NCI-H510A (cell line): Measurements from ENCODE around the gene CEBPG.

Experiments
- DNase-seq: peaks from one replicate; lab custom pipeline; 2025; lab: John Stamatoyannopoulos, UW

Gene CEBPG

GRCh38 chr19:33382006-33382405, 8.5 kb downstream of the CEBPG start:
- DNase-seq: no peak

- no peak for DNase-seq
Measured at GRCh38 chr19:33382982-33383381, 9.5 kb downstream of the CEBPG start.

- DNase-seq: no peak
Measured at GRCh38 chr19:33383720-33384292, 10.3 kb downstream of the CEBPG start.

GRCh38 chr19:33384983-33385382, 11.5 kb downstream of the CEBPG start:
- DNase-seq: no peak

GRCh38 chr19:33385956-33386355, 12.4 kb downstream of the CEBPG start:
- DNase-seq: no peak

GRCh38 chr19:33386361-33386858, 12.9 kb downstream of the CEBPG start:
- no peak for DNase-seq

GRCh38 chr19:33387351-33388230, 14.1 kb downstream of the CEBPG start:
- no peak for DNase-seq

GRCh38 chr19:33388231-33388724, 14.8 kb downstream of the CEBPG start:
- no peak for DNase-seq

- DNase-seq: no peak
Measured at GRCh38 chr19:33388725-33389420, 15.4 kb downstream of the CEBPG start.

GRCh38 chr19:33389421-33390100, 16.1 kb downstream of the CEBPG start:
- DNase-seq: no peak

GRCh38 chr19:33390101-33390907, 16.8 kb downstream of the CEBPG start:
- no peak for DNase-seq

- no peak for DNase-seq
Measured at GRCh38 chr19:33390908-33391630, 17.6 kb downstream of the CEBPG start.

GRCh38 chr19:33391631-33392249, 18.2 kb downstream of the CEBPG start:
- no peak for DNase-seq

- DNase-seq: no peak
Measured at GRCh38 chr19:33392341-33393285, 19.1 kb downstream of the CEBPG start.

GRCh38 chr19:33393286-33394005, 19.9 kb downstream of the CEBPG start:
- DNase-seq: no peak

- no peak for DNase-seq
Measured at GRCh38 chr19:33394006-33394722, 20.7 kb downstream of the CEBPG start.
